ENCODE data around the gene SERAC1.
"Not testable (repeated sequence)": the region's sequence is repeated elsewhere in the genome, so short reads cannot be mapped to it uniquely, and the experiment has no call there.

The SERAC1 gene

DNA sequence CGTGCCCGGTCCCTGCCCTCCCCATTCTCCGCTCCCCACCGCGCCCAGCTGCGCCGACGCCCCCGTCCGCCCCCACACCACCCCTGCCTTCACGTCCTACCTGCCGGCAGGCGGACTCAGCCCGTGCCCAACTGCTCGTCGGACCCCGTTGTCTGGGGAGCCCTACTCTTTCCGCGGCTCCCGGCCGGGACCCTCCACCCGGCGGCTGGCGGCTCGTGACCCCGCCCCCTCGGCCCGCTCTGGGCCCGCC lies at the start of gene SERAC1:
TSS of gene SERAC1 (minus strand) at position 223 of the 250 bp plus-strand sequence. CDS start 9,899 bp downstream, outside the sequence.
- no peak for DNase-seq

DNA sequence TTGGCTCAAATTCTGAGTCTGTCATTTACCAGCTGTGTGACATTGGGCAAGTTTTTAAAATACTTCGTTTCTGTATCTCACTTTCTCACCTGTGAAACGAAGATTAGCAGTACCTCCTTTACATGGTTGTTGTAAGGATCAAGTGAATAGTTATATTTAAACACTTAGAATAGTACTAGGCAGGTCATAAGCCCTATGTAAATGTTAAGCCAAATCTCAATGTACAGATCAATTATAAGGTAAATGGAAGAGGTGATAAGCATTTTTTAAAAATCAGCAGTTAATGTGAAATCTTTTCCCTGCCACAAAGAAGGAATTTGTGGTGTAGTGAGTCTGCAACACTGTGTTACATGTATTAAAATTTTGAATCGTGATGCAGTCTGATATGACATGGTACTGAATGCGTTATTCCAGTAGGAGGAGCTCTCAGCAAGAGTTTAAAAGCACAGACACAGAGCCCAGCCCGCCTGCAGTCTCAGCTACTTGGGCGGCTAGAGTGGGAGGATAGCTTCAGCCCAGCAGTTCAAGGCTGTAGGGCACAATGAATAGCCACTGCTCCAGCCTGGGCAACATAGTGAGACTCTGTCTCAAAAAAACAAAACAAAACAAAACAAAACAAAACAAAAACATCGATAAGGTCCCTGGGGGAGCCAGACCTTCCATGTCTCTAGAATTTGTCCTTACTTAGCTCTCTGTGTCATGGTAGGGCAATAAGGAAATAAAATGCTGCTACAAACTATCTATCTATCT lies 46.0 kb upstream of the SERAC1 start:
- DNase-seq, result no peak

DNA sequence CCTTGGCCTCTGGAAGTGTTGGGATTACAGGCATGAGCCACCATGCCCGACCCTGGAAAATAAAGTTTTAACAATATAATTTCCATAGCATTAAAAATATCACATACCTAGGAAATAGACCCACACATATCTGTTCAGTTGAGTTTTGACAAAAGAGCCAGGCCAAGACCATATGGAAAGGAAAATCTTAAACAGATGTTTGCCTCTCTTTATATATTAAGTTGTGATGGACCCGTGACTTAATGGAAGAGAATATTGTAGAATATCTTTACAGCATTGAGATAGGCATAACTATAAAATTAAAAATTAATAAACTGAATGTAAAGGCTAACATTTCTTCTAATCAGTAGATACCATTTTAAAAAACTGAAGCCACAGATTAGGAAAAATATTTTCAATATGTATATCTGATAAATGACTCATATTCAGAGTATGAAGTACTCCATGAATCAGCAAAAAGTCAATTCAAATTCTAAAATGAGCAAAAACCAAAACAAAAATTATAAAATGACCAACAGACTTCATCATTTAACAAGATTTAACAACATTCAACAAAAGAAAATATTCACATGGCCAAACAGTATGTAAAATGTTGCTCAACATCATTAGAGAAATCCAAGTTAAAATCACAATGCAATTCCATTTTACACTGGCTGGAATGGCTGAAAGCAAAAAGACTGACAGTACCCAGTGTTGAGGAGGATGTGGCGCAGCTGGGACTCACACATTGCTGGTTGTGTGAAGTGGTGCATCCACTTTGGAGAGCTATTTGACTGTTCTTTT lies 43.4 kb upstream of the SERAC1 start:
- DNase-seq, result no peak

DNA sequence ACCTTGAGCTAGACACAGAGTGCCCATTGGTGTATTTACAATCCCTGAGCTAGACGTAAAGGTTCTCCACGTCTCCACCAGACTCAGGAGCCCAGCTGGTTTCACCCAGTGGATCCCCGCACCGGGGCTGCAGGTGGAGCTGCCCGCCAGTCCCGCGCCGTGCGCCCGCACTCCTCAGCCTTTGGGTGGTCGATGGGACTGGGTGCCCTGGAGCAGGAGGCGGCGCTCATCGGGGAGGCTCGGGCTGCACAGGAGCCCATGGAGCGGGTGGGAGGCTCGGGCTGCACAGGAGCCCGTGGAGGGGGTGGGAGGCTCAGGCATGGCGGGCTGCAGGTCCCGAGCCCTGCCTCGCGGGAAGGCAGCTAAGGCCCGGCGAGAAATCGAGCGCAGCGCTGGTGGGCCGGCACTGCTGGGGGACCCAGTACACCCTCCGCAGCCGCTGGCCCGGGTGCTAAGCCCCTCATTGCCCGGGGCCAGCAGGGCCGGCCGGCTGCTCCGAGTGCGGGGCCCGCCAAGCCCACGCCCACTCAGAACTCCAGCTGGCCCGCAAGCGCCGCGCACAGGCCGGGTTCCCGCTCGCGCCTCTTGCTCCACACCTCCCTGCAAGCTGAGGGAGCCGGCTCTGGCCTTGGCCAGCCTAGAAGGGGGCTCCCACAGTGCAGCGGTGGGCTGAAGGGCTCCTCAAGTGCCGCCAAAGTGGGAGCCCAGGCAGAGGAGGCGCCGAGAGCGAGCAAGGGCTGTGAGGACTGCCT lies 41.7 kb upstream of the SERAC1 start:
- DNase-seq, result not testable (repeated sequence)

DNA sequence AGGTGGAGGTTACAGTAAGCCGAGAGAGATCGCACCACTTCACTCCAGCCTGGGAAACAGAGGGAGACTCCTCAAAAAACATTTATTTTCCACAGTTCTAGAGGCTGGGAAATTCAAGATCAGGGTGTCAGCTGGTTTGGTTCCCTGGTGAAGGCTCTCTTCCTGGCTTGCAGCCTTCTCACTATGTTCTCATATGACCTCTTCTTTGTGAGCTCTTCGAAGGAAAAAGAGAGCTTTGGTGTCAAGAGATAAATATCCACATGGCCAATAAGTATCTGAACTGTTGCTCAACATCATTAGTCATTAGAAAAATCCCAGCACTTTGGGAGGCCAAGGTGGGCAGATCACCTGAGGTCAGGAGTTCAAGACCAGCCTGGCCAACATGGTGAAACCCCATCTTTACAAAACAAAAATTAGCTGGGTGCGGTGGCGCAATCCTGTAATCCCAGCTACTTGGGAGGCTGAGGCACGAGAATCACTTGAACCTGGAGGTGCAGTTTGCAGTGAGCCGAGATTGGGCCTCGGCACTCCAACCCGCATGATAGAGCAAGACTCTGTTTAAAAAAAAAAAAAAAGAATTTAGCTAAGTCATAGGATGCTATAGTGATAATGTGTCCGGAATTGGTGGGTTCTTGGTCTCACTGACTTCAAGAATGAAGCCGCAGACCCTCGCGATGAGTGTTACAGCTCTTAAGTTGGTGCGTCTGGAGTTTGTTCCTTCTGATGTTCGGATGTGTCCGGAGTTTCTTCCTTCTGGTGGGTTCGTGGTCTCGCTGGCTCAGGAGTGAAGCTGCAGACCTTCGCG lies 40.4 kb upstream of the SERAC1 start:
- not testable (repeated sequence) for DNase-seq

DNA sequence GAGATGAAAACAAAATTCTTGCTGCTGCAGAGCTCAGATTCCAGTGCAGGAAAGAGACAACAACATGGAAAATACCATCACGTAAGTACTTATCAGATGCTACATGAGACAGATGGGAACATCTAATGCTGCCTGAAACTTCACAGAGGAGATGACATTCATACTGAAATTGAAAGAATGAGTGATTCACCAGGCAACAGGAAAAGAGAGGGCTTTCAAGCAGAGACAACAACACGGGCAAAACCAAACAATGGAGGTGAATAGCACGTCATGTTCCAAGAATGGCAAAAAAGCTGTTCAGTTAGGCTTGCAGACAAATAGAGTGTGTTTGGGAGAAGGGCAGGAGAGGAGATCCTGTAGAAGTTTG lies 39.3 kb upstream of the SERAC1 start:
- DNase-seq, result no peak

DNA sequence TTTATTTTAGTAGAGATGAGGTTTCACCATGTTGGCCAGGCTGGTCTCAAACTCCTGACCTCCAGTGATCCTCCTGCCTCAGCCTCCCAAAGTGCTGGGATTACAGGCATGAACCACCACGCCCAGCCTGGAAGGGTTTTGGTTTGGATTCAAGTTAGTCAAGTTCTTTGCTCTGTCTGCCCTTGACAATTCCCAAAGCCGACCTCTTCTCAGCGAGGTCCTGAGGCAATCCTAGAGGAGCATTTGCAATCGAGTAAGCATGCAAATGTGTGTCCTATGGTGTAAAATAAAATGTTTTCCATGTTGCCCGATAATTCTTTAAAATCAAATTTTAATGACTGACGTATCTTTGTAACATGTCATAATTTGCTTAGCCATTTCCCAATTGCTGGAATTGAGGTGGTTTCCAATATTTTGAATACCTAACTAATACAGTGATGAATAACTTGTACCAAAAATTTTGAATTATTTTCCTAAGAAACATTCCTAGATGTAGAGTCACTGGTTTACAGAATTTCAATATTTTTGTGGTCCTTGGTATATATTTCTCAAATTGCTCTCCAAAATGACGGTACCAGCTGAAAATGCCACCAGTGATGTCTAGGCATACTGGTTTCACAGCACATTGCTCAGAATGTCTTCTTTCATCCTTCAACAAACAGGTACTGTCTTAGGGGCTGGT lies 38.8 kb upstream of the SERAC1 start:
- DNase-seq, result no peak

- no peak for DNase-seq
Measured at GRCh38 chr6:158205169-158205944, 37.3 kb upstream of the SERAC1 start.

DNA sequence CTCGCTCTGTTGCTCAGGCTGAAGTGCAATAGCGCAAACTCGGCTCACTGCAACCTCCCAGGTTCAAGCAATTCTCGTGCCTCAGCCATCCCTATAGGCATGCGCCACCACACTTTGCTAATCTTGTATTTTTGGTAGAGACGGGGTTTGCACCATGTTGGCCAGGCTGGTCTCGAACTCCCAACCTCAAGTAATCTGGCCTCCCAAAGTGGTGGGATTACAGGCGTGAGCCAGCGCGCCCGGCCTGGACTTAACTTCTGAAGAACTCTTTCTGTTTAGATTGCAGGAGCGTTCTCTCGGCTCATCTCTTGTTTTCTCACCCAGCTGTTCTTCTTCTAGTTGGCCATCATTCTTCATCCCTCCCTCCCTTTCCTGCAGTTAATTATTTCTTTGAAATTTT lies 30.4 kb upstream of the SERAC1 start:
- no peak for DNase-seq

GRCh38 chr6:158194487-158195280 lies 26.6 kb upstream of the SERAC1 start:
- DNase-seq, result no peak

GRCh38 chr6:158191761-158192160 lies 23.7 kb upstream of the SERAC1 start:
- DNase-seq, result no peak

- DNase-seq, result no peak
Measured at GRCh38 chr6:158191032-158191431, 23.0 kb upstream of the SERAC1 start.

DNA sequence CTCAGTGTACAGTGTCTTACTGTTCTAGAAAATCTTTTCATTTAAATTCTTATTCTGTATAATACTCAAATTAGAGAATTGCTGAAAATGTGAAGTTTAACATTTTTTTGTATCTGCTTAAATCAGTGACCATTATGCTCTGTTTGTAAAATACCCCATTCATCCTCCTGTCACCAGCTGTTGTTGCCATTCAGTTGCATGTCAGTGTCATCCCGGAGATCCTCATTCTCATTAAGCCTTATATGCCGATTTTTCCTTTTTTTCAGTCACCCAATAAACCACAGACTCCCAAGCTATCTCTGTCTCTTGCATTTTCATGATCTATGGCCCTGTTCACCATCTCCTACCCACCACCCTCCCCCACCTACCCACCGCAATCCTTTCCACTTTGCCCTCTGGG lies 20.5 kb upstream of the SERAC1 start:
- no peak for DNase-seq

- no peak for DNase-seq
Measured at GRCh38 chr6:158185729-158186456, 17.8 kb upstream of the SERAC1 start.

DNA sequence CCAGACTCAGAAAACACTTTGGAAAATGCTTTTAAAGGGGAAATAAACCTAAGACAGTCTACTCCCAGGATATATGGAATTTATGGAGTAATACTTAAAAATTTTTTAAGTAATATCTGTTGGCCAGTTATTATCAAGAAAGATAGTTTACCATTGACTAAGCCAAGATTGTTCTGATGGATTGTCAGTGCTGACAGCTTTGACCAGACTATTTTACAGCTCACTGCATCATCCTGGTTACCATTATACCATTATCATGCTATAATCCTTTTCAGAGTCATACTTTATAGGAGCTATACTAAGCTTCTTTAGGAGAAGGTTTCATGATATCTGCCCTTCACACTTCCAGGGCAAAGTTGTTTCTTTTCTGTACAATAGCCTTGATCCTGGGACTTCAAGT lies 16.5 kb upstream of the SERAC1 start:
- DNase-seq, result no peak

DNA sequence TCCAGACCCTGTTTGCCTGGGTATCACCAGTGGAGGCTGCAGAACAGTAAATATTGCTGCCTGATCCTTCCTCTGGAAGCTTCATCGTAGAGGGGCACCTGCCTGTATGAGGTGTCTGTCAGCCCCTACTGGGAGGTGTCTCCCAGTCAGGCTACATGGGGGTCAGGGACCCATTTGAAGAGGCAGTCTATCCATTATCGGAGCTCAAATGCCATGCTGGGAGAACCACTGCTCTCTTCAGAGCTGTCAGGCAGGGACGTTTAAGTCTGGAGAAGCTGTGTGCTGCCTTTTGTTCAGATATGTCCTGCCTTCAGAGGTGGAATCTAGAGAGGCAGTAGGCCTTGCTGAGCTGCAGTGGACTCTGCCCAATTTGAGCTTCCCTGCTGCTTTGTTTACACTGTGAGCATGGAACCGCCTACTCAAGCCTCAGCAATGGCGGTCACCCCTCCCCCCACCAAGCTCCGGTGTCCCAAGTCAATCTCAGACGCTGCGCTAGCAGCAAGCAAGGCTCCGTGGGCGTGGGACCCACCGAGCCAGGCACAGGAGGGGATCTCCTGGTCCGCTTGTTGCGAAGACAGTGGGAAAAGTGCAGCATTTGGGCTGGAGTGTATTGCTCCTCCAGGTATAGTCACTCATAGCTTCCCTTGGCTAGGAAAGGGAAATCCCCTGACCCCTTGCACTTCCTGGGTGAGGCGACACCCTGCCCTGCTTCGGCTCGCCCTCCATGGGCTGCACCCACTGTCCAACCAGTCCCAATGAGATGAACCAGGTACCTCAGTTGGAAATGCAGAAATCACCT lies 15.3 kb upstream of the SERAC1 start:
- DNase-seq, result not testable (repeated sequence)

DNA sequence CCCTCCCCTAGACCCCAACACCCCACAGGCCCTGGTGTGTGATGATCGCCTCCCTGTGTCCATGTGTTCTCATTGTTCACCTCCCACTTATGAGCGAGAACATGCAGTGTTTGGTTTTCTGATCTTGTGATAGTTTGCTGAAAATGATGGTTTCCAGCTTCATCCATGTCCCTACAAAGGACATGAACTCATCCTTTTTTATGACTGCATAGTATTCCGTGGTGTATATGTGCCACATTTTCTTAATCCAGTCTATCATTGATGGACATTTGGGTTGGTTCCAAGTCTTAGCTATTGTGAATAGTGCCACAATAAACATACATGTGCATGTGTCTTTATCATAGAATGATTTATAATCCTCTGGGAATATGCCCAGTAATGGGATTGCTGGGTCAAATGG lies 9.7 kb upstream of the SERAC1 start:
- DNase-seq, result not testable (repeated sequence)

GRCh38 chr6:158175111-158175510 lies 7.0 kb upstream of the SERAC1 start:
- DNase-seq, result no peak

DNA sequence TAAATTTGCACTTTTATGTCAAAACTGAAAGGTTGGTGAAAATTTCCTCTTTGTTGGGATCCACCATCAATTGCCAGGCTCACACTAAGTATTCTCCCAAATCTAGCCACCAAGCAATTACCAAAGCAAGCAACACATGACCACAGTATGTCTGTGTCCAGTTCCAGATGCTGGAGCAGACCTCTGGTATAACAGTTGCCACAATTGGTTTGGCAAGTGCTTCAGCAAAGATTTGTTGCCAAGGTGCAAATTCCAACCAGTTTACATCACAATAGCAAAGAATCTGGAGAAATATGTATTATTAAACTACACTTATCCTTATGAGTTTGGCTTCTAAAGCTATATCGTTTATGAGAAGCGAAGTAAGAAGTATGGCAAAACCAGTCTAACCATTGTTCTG lies 6.5 kb upstream of the SERAC1 start:
- DNase-seq, result peak; percentile 50

Measured in right forelimb (tissue), 1 donor.